Activated T-cell treated with anti-CD3 and anti-CD28 coated beads for 24 hours (primary cell): Measurements from ENCODE around the gene ONECUT3.
"Not testable (repeated sequence)": the region's sequence is repeated elsewhere in the genome, so short reads cannot be mapped to it uniquely, and the experiment has no call there.

Source experiments
- DNase-seq: peaks from one replicate; pipeline ENCODE4 v3.0.0-alpha.2; 2020; ENCODE audit warnings: low read depth

The ONECUT3 gene

GRCh38 chr19:1755467-1756171 lies 2.3 kb downstream of the ONECUT3 start:
- DNase-seq = no peak

DNA sequence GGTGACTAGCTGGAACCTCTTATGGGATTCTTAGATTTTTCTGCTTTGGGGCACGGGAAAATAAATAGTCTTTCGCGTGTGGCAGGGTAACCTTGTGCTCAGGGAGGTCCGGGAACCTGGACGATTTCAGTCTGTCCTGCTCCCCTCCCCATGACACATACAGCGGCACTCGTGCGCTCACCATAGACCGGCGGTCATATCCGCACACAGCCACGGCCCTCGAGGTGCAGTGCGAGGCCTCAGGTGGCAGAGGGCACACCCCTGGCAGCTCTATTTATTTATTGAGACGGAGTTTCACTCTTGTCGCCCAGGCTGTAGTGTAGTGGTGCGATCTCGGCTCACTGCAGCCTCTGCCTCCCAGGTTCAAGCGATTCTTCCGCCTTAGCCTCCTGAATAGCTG lies 3.0 kb downstream of the ONECUT3 start:
- DNase-seq = no peak

DNA sequence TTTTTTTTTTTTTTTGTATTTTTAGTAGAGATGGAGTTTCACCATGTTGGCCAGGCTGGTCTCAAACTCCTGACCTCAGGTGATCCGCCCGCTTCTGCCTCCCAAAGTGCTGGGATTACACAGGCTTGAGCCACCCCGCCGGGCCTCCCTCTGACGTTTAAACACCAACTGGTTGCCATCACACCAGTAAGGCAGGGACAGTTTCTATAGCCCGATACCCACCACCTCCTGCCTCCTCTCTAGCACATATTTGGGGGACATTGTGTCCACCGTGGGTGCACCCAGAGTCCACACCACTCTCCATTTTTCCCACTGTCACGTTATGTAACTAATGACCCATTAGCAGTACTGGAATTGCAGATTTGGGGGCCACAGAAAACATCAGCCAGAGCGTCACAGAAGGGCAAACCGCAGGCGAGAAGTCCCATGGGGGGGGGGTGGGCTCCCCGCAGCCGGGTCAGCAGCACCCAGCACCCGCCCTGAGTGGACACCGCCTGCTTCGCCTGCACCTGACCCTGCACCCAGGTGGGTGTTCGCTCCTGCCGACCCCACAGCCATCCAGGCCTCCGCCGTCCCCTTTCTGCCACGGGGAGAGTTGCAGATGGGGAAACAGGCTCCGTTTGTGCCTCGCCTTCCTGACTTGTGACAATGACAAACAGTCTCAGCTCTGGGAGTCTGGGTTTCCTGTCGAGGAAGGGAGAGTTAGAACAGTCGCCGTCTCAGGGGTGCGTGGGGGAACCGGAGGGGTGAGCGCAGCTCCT lies 3.6 kb downstream of the ONECUT3 start:
- no peak for DNase-seq

- no peak for DNase-seq
These were observed 4.3 kb downstream of the ONECUT3 start for GRCh38 chr19:1757468-1758230.

DNA sequence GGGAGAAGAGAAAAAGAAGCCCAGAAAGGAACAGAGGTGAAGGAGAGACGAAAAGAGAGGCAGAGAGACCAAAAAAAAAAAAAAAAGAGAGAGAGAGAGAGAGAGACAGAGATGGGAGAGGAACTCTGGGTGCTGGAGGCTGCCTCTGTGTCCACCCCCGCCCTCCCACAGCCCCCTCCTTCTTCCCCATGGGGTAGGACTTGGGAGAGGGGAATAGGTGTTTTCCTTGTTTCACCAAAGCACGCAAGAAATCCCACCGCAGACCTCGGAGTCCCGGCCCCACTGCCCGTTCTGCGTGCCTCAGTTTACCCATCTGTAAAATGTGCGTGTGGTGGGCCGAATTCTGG lies 4.9 kb downstream of the ONECUT3 start:
- no peak for DNase-seq

DNA sequence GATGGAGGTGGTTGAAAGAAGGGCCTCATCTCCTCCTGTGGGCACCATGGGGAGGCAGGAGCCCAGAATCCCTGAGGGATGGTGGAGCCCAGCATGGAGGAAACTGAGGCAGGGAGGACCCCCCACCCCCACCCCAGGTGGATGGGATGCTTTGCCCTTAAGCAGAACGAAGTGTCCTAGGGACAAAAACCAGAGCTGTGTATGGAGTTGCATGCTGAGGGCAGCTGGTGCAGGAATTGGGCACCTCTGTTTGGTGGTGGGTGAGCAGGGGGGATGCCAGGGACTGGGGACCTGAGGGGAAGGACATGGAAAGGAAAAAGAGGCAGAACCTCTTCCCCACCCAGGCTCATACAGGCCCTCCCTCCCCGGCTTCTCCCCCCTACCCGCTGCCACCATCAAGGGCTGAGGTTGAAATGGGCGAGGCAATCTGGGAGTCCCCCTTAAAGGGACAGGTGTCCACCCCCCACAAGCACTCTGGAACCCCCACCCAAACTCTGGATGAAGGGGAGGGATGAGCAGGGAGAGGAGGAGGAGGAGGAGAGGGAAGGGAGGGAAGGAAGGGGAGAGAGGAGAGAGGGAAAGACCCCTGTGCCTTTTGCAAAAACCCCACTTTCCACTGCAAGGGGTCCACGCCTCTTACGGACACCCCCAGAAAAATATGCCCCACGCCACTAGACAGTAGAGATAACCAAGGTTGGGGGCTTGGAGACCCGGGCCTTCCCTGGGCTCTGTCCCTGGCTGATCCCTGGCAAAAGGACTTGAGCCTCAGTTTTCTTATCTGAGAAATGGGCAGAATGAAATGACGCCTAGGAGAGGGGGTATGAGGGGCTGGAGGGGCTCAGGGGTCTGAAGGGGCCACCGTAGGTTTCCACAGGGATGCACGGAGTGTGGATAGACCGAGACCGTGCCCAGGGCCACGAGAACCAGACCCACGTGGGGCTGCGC lies 5.9 kb downstream of the ONECUT3 start:
- DNase-seq = no peak

DNA sequence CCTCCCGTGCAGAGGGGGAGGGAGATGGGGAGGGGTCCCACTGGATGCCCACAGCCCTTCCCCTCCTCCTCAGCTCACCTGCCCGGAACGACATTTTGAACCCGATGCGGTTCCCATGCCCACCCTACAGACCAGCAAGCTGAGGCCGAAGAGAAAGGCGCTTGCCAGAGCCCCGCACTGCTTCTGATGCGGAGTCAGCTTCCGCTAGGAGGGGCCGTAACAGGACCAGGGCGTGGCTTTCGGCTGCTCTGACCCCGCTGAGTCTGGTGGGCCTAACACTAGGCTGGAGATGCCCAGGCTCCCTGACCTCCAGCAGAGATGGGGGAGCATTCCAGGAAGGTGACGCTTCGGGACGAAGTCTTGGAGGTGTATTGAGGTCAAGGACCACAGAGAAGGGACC lies 6.7 kb downstream of the ONECUT3 start:
- no peak for DNase-seq

DNA sequence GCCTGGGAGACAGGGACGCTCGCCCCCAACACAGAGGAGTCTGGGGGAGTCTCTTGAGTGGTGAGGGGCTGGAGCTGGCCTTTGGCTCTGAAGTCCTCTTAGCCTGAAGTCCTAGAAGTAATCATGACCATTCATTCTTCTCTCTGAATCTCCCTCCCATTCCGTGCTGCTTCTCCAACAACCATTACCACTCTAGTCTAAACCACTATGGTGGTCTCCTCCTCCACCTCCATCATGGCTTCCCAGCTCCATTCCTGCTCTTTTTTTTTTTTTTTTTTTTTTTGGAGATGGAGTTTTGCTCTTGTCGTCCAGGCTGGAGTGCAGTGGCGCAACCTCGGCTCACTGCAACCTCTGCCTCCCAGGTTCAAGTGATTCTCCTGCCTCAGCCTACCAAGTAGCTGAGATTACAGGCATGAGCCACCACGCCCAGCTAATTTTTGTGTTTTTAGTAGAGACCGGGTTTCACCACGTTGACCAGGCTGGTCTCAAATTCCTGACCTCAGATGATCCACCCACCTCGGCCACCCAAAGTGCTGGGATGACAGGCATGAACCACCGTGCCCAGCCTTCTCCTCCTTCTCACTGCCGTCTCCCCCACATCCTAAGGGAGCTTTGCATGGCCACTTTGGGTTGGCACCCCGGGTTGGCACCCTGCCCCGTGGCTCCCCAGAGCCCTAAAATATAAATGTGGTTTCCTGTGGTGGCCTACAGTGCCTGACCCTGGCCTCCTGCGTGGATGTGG lies 7.7 kb downstream of the ONECUT3 start:
- not testable (repeated sequence) for DNase-seq

GRCh38 chr19:1761528-1762242 lies 8.4 kb downstream of the ONECUT3 start:
- DNase-seq = no peak

GRCh38 chr19:1762243-1763117 lies 9.2 kb downstream of the ONECUT3 start:
- DNase-seq = no peak

- DNase-seq = no peak
These were observed 10.6 kb downstream of the ONECUT3 start for GRCh38 chr19:1763648-1764639.

- no peak for DNase-seq
These were observed 11.4 kb downstream of the ONECUT3 start for GRCh38 chr19:1764729-1765128.

DNA sequence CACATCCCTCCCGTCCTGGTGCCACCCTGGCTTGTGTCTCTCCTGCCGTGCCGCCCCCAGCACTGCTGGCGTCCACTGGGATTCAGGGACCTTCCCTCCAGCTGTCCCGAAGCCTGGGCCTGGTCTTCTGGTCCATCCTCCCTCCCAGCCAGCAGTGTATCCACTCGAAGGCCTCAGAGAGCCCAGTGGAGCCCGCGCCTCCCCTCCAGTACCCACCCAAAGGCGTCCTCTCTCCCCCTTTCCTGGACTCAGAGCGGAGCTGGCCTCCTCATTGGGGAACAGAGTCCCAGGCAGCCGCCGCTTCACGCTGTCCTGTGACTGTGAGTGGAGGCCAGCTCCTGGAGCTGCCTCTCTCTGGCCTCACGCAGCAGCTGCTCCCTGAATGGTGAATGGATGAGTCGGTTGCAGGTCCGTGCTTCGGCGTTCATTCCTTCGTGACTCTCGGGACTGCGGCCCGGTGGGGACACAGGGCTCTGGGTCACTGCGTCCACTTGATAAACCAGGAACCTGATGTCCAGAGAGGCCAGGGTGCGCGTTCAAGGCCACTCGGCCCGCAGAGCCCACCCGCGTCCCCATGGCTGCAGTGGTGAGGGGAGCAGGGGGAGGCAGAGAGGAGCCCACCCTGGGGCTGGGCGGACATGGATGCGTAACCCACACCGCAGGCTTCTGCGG lies 12.1 kb downstream of the ONECUT3 start:
- DNase-seq = no peak

DNA sequence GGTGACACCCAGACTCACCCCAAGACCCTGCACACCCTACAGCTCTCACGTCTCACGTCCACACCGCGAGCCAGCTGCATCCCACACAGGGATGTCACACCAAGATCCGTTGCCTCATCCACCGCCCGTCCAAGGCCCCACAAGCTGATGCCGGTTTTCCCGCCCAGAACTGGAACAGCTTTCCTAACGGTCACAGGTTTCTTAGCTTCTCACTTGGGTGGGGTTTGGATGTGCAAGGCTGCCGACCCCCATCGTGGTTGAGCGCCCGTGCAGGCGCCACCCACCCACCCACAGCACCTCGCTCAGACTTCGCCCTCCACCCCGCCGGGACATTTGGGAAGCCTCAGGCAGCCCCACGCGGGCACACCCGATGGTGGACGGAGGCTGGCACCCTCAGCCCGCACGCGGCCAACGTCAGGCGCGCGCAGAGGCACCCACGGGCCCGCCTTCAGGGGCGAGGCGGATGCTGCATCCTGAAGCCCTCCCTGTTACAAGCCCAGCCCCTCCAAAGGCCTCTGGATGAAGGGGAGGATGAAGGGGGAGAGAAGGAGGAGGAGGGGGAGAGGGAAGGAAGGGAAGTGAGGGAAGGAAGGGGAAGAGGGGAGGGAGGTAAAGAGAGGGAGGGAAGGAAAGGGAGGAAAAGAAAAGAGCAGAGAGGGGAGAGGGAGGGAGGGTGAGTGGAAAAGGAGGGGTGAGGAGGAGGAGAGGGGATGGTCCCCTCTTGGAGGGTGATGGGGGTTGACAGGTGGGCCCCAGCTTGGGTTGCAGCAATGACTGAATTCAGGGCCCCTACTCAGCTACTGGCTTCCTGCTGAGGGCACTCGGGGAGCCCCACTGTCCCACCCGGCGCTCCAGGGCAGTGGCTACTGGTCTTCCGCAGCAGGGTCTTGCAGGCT lies 12.8 kb downstream of the ONECUT3 start:
- DNase-seq = no peak

- no peak for DNase-seq
These were observed 13.6 kb downstream of the ONECUT3 start for GRCh38 chr19:1766800-1767352.

- peak; percentile 52 for DNase-seq
These were observed 14.2 kb downstream of the ONECUT3 start for GRCh38 chr19:1767464-1767933.
